HCT116 (cell line): Measurements from ENCODE around the gene CEP112.

ENCODE experiments used
- EZH2 ChIP-seq: fragments of 200-600 bp; sonication (generic); IDR thresholded peaks from 2 replicates; pipeline ENCODE4 v1.6.1; 2017; ENCODE audit warnings: antibody characterized with exemption, mixed run types
- EZH2phosphoT487 ChIP-seq: fragments of 200-600 bp; IDR thresholded peaks from 2 replicates; pipeline ENCODE4 v1.6.1; 2018; ENCODE audit warnings: antibody characterized with exemption, borderline replicate concordance
- POLR2A ChIP-seq: IDR thresholded peaks from 2 replicates; pipeline ENCODE4 v1.7.0; 2011; ENCODE audit warnings: borderline replicate concordance; ENCODE audit not compliant: insufficient read depth, insufficient read length; ENCODE audit errors: extremely low read depth
- POLR2AphosphoS5 ChIP-seq: IDR thresholded peaks from 2 replicates; pipeline ENCODE4 v1.6.1; 2011; ENCODE audit warnings: mild to moderate bottlenecking, low read depth, low read length, moderate library complexity
- SP1 ChIP-seq: IDR thresholded peaks from 2 replicates; pipeline ENCODE4 v1.6.1; 2012; ENCODE audit warnings: low read depth
- YY1 ChIP-seq: IDR thresholded peaks from 2 replicates; pipeline ENCODE4 v1.6.1; 2011; ENCODE audit warnings: low read length, low read depth, moderate library complexity, mild to moderate bottlenecking; ENCODE audit not compliant: insufficient replicate concordance; ENCODE audit errors: extremely low read depth
- ZNF274 ChIP-seq: fragments of 200-500 bp; sonication (Bioruptor generic); IDR thresholded peaks from 2 replicates; pipeline ENCODE4 v1.6.1; 2014; ENCODE audit warnings: mild to moderate bottlenecking, low read depth, low read length, inconsistent platforms
- TF ChIP-seq, protein P1 (sequence below), 3 experiments: fragments of 200-600 bp in 1 of 3; sonication (generic) in 1 of 3; IDR thresholded peaks in 2 of 3; conservative IDR thresholded peaks in 1 of 3; 2 replicates each; pipeline ENCODE4 v1.5.1; 2012 to 2017; ENCODE audit warnings: low read depth in 2 of 3, low read length in 2 of 3, antibody characterized with exemption in 1 of 3, borderline replicate concordance in 1 of 3, control low read depth in 1 of 3, mild to moderate bottlenecking in 1 of 3, mixed read lengths in 1 of 3, mixed run types in 1 of 3, moderate library complexity in 1 of 3; ENCODE audit not compliant: insufficient read depth in 1 of 3

- TF ChIP-seq EZH2 = no peak
- TF ChIP-seq YY1 = no peak
- no peak for TF ChIP-seq POLR2A
- no peak for TF ChIP-seq EZH2phosphoT487
- TF ChIP-seq ZNF274 = no peak
- TF ChIP-seq, protein P1, sequence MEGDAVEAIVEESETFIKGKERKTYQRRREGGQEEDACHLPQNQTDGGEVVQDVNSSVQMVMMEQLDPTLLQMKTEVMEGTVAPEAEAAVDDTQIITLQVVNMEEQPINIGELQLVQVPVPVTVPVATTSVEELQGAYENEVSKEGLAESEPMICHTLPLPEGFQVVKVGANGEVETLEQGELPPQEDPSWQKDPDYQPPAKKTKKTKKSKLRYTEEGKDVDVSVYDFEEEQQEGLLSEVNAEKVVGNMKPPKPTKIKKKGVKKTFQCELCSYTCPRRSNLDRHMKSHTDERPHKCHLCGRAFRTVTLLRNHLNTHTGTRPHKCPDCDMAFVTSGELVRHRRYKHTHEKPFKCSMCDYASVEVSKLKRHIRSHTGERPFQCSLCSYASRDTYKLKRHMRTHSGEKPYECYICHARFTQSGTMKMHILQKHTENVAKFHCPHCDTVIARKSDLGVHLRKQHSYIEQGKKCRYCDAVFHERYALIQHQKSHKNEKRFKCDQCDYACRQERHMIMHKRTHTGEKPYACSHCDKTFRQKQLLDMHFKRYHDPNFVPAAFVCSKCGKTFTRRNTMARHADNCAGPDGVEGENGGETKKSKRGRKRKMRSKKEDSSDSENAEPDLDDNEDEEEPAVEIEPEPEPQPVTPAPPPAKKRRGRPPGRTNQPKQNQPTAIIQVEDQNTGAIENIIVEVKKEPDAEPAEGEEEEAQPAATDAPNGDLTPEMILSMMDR (IDR thresholded peaks at IDR 0.05 in 2 of 3, conservative IDR thresholded peaks at IDR 0.05 in 1 of 3; ENCODE audit: borderline replicate concordance in 1 of 3, insufficient read depth in 1 of 3, low read depth in 2 of 3, low read length in 2 of 3) = no peak
- no peak for TF ChIP-seq SP1
- TF ChIP-seq POLR2AphosphoS5 = no peak
These were observed 11.5 kb upstream of the CEP112 start for GRCh38 chr17:66203274-66204015.
